HEK293 (cell line): Measurements from ENCODE around the gene SNCAIP.

Source experiments
- GLI2 ChIP-seq: fragments of 450-650 bp; formaldehyde crosslinking; IDR thresholded peaks from 2 replicates; pipeline ENCODE4; 2017; ENCODE audit warnings: missing biosample characterization, missing genetic modification characterization, low read depth, borderline replicate concordance
- PBX3 ChIP-seq: sonication (generic); formaldehyde crosslinking; IDR thresholded peaks from 2 replicates; pipeline ENCODE4 v1.8.1; 2022; ENCODE audit warnings: mild to moderate bottlenecking, moderate library complexity, missing genetic modification reagents
- ZBTB20 ChIP-seq: fragments of 450-650 bp; formaldehyde crosslinking; IDR thresholded peaks from 2 replicates; pipeline ENCODE4 v1.5.1; 2016; ENCODE audit warnings: missing biosample characterization, missing genetic modification characterization
- ZNF140 ChIP-seq: fragments of 450-650 bp; formaldehyde crosslinking; IDR thresholded peaks from 2 replicates; pipeline ENCODE4 v1.5.1; 2016; ENCODE audit warnings: missing biosample characterization, missing genetic modification characterization
- ZNF169 ChIP-seq: fragments of 450-650 bp; formaldehyde crosslinking; IDR thresholded peaks from 2 replicates; pipeline ENCODE4 v1.5.1; 2016; ENCODE audit warnings: missing biosample characterization, missing genetic modification characterization
- ZNF184 ChIP-seq: fragments of 450-650 bp; IDR thresholded peaks from 2 replicates; pipeline ENCODE4 v1.5.1; 2018; ENCODE audit warnings: missing biosample characterization, mild to moderate bottlenecking, missing genetic modification characterization
- ZNF398 ChIP-seq: fragments of 450-650 bp; formaldehyde crosslinking; IDR thresholded peaks from 2 replicates; pipeline ENCODE4 v1.5.1; 2017; ENCODE audit warnings: missing biosample characterization, missing genetic modification characterization
- ZNF610 ChIP-seq: fragments of 450-650 bp; formaldehyde crosslinking; IDR thresholded peaks from 2 replicates; pipeline ENCODE4 v1.5.1; 2016; ENCODE audit warnings: missing biosample characterization, missing genetic modification characterization, borderline replicate concordance
- ZNF660 ChIP-seq: fragments of 450-650 bp; IDR thresholded peaks from 2 replicates; pipeline ENCODE4 v1.5.1; 2018; ENCODE audit warnings: missing biosample characterization, mild to moderate bottlenecking, missing genetic modification characterization
- TF ChIP-seq, protein P1 (sequence below): fragments of 450-650 bp; formaldehyde crosslinking; IDR thresholded peaks from 2 replicates; pipeline ENCODE4 v1.5.1; 2016; ENCODE audit warnings: missing biosample characterization, missing genetic modification characterization
- TF ChIP-seq, protein P2 (sequence below): fragments of 450-650 bp; formaldehyde crosslinking; conservative IDR thresholded peaks from 2 replicates; pipeline ENCODE4 v1.5.1; 2016; ENCODE audit warnings: low read depth, missing biosample characterization, missing genetic modification characterization

DNA sequence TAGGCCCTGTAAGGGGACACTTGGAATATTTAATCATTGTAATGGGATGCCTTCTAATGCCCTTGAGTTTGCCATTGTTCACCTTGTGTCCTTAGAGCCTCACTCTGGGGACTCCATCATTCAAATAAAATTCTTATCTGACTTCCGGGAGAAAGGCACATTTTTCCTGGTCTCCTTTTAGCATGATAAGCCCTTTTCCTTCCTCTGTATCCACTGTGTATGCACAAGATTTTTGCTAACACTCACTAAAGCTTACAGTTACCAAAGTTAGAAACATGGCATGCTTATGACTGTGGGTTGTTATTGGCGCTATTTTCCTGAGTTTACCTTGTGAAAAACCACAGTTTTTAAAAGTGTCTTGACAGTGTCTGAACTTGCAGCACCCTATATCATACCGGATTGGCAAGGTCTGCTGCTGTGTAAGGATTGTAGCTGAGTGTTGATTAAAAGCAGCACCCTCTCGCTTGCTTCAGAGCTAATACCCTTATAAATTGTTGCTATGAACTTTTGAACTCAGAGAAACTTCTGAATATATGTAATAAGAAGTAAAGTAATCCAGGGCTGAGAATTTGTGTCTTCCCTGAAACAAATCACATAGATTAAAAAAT is 46.4 kb downstream of the SNCAIP start:
- TF ChIP-seq ZNF660 (tag by site-specific recombination) (no peak), ZNF169 (tag by site-specific recombination) (no peak), GLI2 (tag by site-specific recombination) (no peak), PBX3 (no peak), ZNF610 (tag by site-specific recombination) (no peak), ZNF140 (tag by site-specific recombination) (no peak), ZBTB20 (no peak), ZNF184 (tag by site-specific recombination) (no peak), ZNF398 (tag by site-specific recombination) (no peak)
- TF ChIP-seq, protein P1, sequence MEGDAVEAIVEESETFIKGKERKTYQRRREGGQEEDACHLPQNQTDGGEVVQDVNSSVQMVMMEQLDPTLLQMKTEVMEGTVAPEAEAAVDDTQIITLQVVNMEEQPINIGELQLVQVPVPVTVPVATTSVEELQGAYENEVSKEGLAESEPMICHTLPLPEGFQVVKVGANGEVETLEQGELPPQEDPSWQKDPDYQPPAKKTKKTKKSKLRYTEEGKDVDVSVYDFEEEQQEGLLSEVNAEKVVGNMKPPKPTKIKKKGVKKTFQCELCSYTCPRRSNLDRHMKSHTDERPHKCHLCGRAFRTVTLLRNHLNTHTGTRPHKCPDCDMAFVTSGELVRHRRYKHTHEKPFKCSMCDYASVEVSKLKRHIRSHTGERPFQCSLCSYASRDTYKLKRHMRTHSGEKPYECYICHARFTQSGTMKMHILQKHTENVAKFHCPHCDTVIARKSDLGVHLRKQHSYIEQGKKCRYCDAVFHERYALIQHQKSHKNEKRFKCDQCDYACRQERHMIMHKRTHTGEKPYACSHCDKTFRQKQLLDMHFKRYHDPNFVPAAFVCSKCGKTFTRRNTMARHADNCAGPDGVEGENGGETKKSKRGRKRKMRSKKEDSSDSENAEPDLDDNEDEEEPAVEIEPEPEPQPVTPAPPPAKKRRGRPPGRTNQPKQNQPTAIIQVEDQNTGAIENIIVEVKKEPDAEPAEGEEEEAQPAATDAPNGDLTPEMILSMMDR, result no peak
- TF ChIP-seq, protein P2, sequence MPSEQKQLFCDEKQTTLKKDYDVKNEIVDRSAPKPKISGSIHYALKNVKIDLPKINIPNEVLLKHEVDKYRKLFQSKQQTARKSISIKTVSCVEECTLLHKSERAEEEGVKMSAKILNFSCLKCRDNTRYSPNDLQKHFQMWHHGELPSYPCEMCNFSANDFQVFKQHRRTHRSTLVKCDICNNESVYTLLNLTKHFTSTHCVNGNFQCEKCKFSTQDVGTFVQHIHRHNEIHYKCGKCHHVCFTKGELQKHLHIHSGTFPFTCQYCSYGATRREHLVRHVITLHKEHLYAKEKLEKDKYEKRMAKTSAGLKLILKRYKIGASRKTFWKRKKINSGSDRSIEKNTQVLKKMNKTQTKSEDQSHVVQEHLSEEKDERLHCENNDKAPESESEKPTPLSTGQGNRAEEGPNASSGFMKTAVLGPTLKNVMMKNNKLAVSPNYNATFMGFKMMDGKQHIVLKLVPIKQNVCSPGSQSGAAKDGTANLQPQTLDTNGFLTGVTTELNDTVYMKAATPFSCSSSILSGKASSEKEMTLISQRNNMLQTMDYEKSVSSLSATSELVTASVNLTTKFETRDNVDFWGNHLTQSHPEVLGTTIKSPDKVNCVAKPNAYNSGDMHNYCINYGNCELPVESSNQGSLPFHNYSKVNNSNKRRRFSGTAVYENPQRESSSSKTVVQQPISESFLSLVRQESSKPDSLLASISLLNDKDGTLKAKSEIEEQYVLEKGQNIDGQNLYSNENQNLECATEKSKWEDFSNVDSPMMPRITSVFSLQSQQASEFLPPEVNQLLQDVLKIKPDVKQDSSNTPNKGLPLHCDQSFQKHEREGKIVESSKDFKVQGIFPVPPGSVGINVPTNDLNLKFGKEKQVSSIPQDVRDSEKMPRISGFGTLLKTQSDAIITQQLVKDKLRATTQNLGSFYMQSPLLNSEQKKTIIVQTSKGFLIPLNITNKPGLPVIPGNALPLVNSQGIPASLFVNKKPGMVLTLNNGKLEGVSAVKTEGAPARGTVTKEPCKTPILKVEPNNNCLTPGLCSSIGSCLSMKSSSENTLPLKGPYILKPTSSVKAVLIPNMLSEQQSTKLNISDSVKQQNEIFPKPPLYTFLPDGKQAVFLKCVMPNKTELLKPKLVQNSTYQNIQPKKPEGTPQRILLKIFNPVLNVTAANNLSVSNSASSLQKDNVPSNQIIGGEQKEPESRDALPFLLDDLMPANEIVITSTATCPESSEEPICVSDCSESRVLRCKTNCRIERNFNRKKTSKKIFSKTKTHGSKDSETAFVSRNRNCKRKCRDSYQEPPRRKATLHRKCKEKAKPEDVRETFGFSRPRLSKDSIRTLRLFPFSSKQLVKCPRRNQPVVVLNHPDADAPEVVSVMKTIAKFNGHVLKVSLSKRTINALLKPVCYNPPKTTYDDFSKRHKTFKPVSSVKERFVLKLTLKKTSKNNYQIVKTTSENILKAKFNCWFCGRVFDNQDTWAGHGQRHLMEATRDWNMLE (tag by site-specific recombination), result no peak
